Measurements from ENCODE around the gene FERD3L. TPM values are rescaled to one million over a fixed set of nuclear protein-coding genes. Genes with fewer than 3 reads are reported as not detected.

FERD3L gene
- total RNA-seq, 1 donor from 2014 or later, result not detected

DNA sequence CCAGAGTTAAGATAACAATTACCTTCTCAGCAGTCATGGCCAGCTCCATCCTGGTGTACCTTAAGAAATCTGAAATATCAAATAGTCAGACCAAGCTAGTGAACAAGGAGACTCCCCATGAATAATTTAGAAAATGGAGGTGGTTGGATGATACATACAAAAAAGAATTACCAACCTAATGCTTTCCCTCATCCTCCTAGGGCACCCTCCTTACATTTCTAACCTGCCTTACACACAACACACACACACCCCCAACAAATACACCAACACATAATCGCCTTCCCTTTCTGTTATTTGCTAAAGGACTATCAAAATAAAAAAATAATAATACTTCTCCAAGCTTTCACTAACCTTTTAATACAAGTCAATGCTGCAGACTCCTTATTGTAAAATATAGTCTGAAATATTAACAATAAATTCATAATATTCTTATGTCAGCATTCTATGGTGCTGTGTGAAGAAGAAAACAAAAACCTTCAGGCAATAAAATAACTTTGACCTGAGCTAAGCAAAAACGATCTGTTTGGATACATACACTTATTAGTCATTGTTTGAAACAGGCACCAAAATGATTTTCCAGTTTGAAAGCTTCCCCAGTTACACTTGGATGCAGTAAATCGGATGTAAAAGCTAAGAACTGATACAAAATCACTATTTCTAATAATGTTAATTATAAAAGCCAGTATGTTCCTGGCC lies 31.2 kb downstream of the FERD3L start:
- Mint-ChIP-seq H3K4me1 (ENCODE audit: unreplicated experiment) (peaks cover 59% of the 10 kb centered on the region), H3K36me3 (ENCODE audit: unreplicated experiment) (peaks cover 9% of the 10 kb centered on the region), H3K4me3 (ENCODE audit: unreplicated experiment) (peak overlapping the region; percentile 80), H3K9me3 (ENCODE audit: unreplicated experiment) (no peaks in the 10 kb centered on the region), H3K27ac (ENCODE audit: unreplicated experiment) (peak overlapping the region; percentile 99), H3K27me3 (ENCODE audit: unreplicated experiment) (no peaks in the 10 kb centered on the region)
- TF ChIP-seq CTCF (IDR thresholded peaks at IDR 0.05), result no peak
- DNase-seq (ENCODE audit: extremely low spot score, unreplicated experiment), result no peak

DNA sequence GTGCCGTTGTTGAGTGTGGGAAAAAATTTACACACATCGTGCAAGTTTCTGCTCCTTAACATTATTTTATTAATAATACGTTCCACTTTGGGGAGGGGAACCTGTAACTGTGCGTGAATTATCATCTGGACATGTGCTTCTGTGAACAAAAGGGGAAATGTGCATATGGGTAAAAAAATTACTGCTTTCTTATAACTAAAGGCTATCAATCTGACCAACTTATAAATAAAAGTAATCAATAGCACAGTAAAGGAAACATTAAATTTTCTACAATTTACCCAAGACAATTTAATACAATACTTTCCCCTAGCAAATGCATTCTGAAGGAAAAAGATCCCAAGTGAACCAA lies 32.2 kb downstream of the FERD3L start:
- Mint-ChIP-seq H3K27me3 (ENCODE audit: unreplicated experiment) (no peaks in the 10 kb centered on the region), H3K27ac (ENCODE audit: unreplicated experiment) (peak overlapping the region; percentile 99), H3K36me3 (ENCODE audit: unreplicated experiment) (peaks cover 9% of the 10 kb centered on the region), H3K4me1 (ENCODE audit: unreplicated experiment) (peaks cover 60% of the 10 kb centered on the region), H3K4me3 (ENCODE audit: unreplicated experiment) (peak overlapping the region; percentile 80), H3K9me3 (ENCODE audit: unreplicated experiment) (no peaks in the 10 kb centered on the region)
- DNase-seq (ENCODE audit: extremely low spot score, unreplicated experiment), result no peak
- no peak for TF ChIP-seq CTCF (IDR thresholded peaks at IDR 0.05)

GRCh38 chr7:19112274-19113001 lies 32.8 kb downstream of the FERD3L start:
- Mint-ChIP-seq H3K4me3 (ENCODE audit: unreplicated experiment) (peak overlapping the region; percentile 80), H3K9me3 (ENCODE audit: unreplicated experiment) (no peaks in the 10 kb centered on the region), H3K27ac (ENCODE audit: unreplicated experiment) (peak overlapping the region; percentile 99), H3K4me1 (ENCODE audit: unreplicated experiment) (peaks cover 63% of the 10 kb centered on the region), H3K36me3 (ENCODE audit: unreplicated experiment) (peaks cover 9% of the 10 kb centered on the region), H3K27me3 (ENCODE audit: unreplicated experiment) (no peaks in the 10 kb centered on the region)
- no peak for DNase-seq (ENCODE audit: extremely low spot score, unreplicated experiment)
- no peak for TF ChIP-seq CTCF (IDR thresholded peaks at IDR 0.05)

DNA sequence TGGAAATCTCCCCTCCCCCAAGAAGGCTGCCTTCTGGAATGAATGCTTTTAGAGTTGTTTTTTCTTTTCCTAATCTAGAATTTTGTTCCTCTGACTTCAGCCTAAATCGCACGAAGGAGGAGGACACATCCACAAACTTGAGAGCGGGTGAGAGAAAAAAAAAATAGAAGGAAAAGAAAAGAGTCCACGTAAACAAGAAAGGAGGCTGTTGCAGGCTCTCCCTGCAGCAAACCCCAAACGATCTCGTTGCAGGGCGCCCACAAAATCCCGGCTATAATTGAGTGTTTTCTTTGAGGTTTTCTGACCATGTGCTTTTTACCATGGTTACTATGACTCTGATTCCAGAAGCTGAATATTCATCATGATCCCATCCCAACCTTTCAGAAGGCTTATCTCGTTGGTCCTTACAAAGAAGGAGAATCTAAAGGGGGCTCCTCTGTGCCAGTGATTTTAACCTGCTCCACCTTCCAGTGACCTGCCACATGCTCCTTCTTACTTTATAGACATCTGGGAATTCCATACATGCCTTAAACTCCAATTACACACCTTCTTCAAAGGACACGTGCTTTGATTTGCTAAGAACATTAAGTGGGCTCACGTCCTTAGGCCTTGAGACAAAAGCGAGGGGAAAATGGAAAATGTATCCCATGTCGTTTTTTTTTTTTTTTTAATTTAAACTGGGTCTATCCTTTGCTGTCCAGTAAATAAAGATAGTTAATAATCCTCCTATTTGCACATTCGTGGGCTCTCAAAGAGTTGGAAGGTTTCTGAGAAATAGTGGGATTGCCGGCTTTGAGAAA lies 33.5 kb downstream of the FERD3L start:
- no peaks in the 10 kb centered on the region for H3K27me3 Mint-ChIP-seq (ENCODE audit: unreplicated experiment)
- DNase-seq (ENCODE audit: extremely low spot score, unreplicated experiment), result no peak
- H3K4me3 Mint-ChIP-seq (ENCODE audit: unreplicated experiment), result peak overlapping the region; percentile 80
- H3K4me1 Mint-ChIP-seq (ENCODE audit: unreplicated experiment), result peaks cover 68% of the 10 kb centered on the region
- no peak for TF ChIP-seq CTCF (IDR thresholded peaks at IDR 0.05)
- H3K9me3 Mint-ChIP-seq (ENCODE audit: unreplicated experiment), result no peaks in the 10 kb centered on the region
- H3K36me3 Mint-ChIP-seq (ENCODE audit: unreplicated experiment), result peaks cover 9% of the 10 kb centered on the region
- peak overlapping the region; percentile 99 for H3K27ac Mint-ChIP-seq (ENCODE audit: unreplicated experiment)

- H3K27ac Mint-ChIP-seq (ENCODE audit: unreplicated experiment), result peak overlapping the region; percentile 99
- no peaks in the 10 kb centered on the region for H3K9me3 Mint-ChIP-seq (ENCODE audit: unreplicated experiment)
- no peak for DNase-seq (ENCODE audit: extremely low spot score, unreplicated experiment)
- peaks cover 5% of the 10 kb centered on the region for H3K36me3 Mint-ChIP-seq (ENCODE audit: unreplicated experiment)
- TF ChIP-seq CTCF (IDR thresholded peaks at IDR 0.05), result no peak
- H3K27me3 Mint-ChIP-seq (ENCODE audit: unreplicated experiment), result no peaks in the 10 kb centered on the region
- H3K4me3 Mint-ChIP-seq (ENCODE audit: unreplicated experiment), result peak overlapping the region; percentile 80
- H3K4me1 Mint-ChIP-seq (ENCODE audit: unreplicated experiment), result peaks cover 76% of the 10 kb centered on the region
These were observed 34.4 kb downstream of the FERD3L start for GRCh38 chr7:19110776-19111175.

Data from osteocyte (in vitro differentiated cells).